HEK293 (cell line): ENCODE data around the gene SPINK4.

Experiments used
- TSHZ1 ChIP-seq: fragments of 450-650 bp; formaldehyde crosslinking; IDR thresholded peaks from 2 replicates; pipeline ENCODE4 v1.5.1; 2016; ENCODE audit warnings: missing biosample characterization, missing genetic modification characterization, borderline replicate concordance
- ZNF292 ChIP-seq: fragments of 450-650 bp; formaldehyde crosslinking; IDR thresholded peaks from 2 replicates; pipeline ENCODE4 v1.5.1; 2016; ENCODE audit warnings: low read depth, missing biosample characterization, missing genetic modification characterization, borderline replicate concordance
- ZNF391 ChIP-seq: fragments of 450-650 bp; formaldehyde crosslinking; IDR thresholded peaks from 2 replicates; pipeline ENCODE4 v1.5.1; 2016; ENCODE audit warnings: low read depth, missing biosample characterization, missing genetic modification characterization, borderline replicate concordance
- ZNF670 ChIP-seq: fragments of 450-650 bp; formaldehyde crosslinking; IDR thresholded peaks from 2 replicates; pipeline ENCODE4 v1.5.1; 2016; ENCODE audit warnings: missing biosample characterization, missing genetic modification characterization, low read depth
- ZSCAN16 ChIP-seq: fragments of 450-650 bp; formaldehyde crosslinking; IDR thresholded peaks from 2 replicates; pipeline ENCODE4 v1.5.1; 2016; ENCODE audit warnings: missing biosample characterization, missing genetic modification characterization
- TF ChIP-seq, protein P1 (sequence below): fragments of 450-650 bp; formaldehyde crosslinking; IDR thresholded peaks from 2 replicates; pipeline ENCODE4 v1.5.1; 2016; ENCODE audit warnings: missing biosample characterization, missing genetic modification characterization
- TF ChIP-seq, protein P2 (sequence below): fragments of 450-650 bp; IDR thresholded peaks from 2 replicates; pipeline ENCODE4 v1.5.1; 2018; ENCODE audit warnings: missing biosample characterization, mild to moderate bottlenecking, missing genetic modification characterization

- TF ChIP-seq, protein P1, sequence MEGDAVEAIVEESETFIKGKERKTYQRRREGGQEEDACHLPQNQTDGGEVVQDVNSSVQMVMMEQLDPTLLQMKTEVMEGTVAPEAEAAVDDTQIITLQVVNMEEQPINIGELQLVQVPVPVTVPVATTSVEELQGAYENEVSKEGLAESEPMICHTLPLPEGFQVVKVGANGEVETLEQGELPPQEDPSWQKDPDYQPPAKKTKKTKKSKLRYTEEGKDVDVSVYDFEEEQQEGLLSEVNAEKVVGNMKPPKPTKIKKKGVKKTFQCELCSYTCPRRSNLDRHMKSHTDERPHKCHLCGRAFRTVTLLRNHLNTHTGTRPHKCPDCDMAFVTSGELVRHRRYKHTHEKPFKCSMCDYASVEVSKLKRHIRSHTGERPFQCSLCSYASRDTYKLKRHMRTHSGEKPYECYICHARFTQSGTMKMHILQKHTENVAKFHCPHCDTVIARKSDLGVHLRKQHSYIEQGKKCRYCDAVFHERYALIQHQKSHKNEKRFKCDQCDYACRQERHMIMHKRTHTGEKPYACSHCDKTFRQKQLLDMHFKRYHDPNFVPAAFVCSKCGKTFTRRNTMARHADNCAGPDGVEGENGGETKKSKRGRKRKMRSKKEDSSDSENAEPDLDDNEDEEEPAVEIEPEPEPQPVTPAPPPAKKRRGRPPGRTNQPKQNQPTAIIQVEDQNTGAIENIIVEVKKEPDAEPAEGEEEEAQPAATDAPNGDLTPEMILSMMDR = no peak
- TF ChIP-seq ZNF670 (tag by site-specific recombination) = no peak
- no peak for TF ChIP-seq ZNF391 (tag by site-specific recombination)
- no peak for TF ChIP-seq TSHZ1
- no peak for TF ChIP-seq ZNF292
- TF ChIP-seq ZSCAN16 (tag by site-specific recombination) = no peak
- TF ChIP-seq, protein P2, sequence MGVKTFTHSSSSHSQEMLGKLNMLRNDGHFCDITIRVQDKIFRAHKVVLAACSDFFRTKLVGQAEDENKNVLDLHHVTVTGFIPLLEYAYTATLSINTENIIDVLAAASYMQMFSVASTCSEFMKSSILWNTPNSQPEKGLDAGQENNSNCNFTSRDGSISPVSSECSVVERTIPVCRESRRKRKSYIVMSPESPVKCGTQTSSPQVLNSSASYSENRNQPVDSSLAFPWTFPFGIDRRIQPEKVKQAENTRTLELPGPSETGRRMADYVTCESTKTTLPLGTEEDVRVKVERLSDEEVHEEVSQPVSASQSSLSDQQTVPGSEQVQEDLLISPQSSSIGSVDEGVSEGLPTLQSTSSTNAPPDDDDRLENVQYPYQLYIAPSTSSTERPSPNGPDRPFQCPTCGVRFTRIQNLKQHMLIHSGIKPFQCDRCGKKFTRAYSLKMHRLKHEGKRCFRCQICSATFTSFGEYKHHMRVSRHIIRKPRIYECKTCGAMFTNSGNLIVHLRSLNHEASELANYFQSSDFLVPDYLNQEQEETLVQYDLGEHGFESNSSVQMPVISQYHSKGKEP = no peak
These were observed 49.5 kb downstream of the SPINK4 start for GRCh38 chr9:33289496-33289895.
